H1 (cell line): ENCODE measurements around the gene GRM1. TPM values are rescaled to one million over a fixed set of nuclear protein-coding genes. Genes with fewer than 3 reads are reported as not detected.

Experiments used
- CTCF ChIA-PET: fragments of 300-600 bp; sonication (Branson Sonifier 250); formaldehyde crosslinking; loops from one replicate; lab custom pipeline; 2021; ENCODE audit not compliant: partially characterized antibody; lab: Charles Lee
- POLR2A ChIA-PET: fragments of 300-600 bp; sonication (Branson Sonifier 250); formaldehyde crosslinking; loops from one replicate; lab custom pipeline; 2021; ENCODE audit warnings: inconsistent platforms; ENCODE audit not compliant: partially characterized antibody; lab: Charles Lee
- DNase-seq, 2 experiments: peaks; one replicate each; pipeline versions ENCODE4 v3.0.0 to v3.0.0-alpha.2; 2010 to 2022; ENCODE audit warnings: low spot score in 2 of 2, low read depth in 1 of 2, mixed read lengths in 1 of 2
- FAIRE-seq: peaks from 2 replicates; lab custom pipeline; 2011; peaks lifted over from hg19 to GRCh38; lab: Jason Lieb, UNC
- H2AFZ ChIP-seq: 2 replicates; pipeline ENCODE4 v1.8.1; 2012; ENCODE audit warnings: low read length, inconsistent platforms
- H2AK5ac ChIP-seq: 2 replicates; pipeline ENCODE4 v1.6.1; 2013; ENCODE audit warnings: low read depth, low read length
- H2BK120ac ChIP-seq: replicated peaks from 2 replicates; pipeline ENCODE3; 2013; ENCODE audit warnings: low read depth, low read length, inconsistent platforms
- H2BK12ac ChIP-seq: 2 replicates; pipeline ENCODE4 v1.6.1; 2013; ENCODE audit warnings: low read depth, low read length
- H2BK15ac ChIP-seq: 2 replicates; pipeline ENCODE4 v1.6.1; 2013; ENCODE audit warnings: low read length
- H2BK20ac ChIP-seq: 2 replicates; pipeline ENCODE4 v1.6.1; 2013; ENCODE audit warnings: low read length
- H2BK5ac ChIP-seq: 2 replicates; pipeline ENCODE4 v1.6.1; 2013; ENCODE audit warnings: low read depth, low read length
- H3K14ac ChIP-seq: 2 replicates; pipeline ENCODE4 v1.6.1; 2013; ENCODE audit warnings: inconsistent platforms; ENCODE audit not compliant: insufficient read length
- H3K18ac ChIP-seq: 2 replicates; pipeline ENCODE4 v1.6.1; 2013; ENCODE audit warnings: low read length; ENCODE audit errors: extremely low read depth
- H3K23ac ChIP-seq: 2 replicates; pipeline ENCODE4 v1.6.1; 2013; ENCODE audit warnings: inconsistent platforms; ENCODE audit not compliant: insufficient read length
- H3K23me2 ChIP-seq: 2 replicates; pipeline ENCODE4 v1.6.1; 2013; ENCODE audit warnings: low read depth, low read length
- H3K27ac ChIP-seq: 2 replicates; pipeline ENCODE4 v1.6.1; 2011; ENCODE audit warnings: low read depth, low read length, inconsistent platforms
- H3K27me3 ChIP-seq, 4 experiments: replicated peaks in 1 of 4; 1 replicate in 1 of 4; 2 replicates in 3 of 4; pipeline versions ENCODE4 v1.6.1 to v1.8.1; 2011 to 2013; ENCODE audit warnings: low read length in 3 of 4, mild to moderate bottlenecking in 3 of 4, inconsistent platforms in 2 of 4, mixed read lengths in 2 of 4, moderate library complexity in 1 of 4; ENCODE audit not compliant: control insufficient read depth in 3 of 4, insufficient read depth in 3 of 4; ENCODE audit errors: extremely low read depth in 1 of 4
- H3K36me3 ChIP-seq, 4 experiments: 2 replicates each; pipeline versions ENCODE4 v1.6.1 to v1.8.1; 2011 to 2013; ENCODE audit warnings: mild to moderate bottlenecking in 4 of 4, low read length in 3 of 4, moderate library complexity in 2 of 4, control low read depth in 1 of 4, inconsistent platforms in 1 of 4; ENCODE audit not compliant: insufficient read depth in 4 of 4, control insufficient read depth in 2 of 4
- H3K4ac ChIP-seq: replicated peaks from 2 replicates; pipeline ENCODE3; 2013; ENCODE audit warnings: low read length, low read depth, mixed read lengths, inconsistent platforms; ENCODE audit not compliant: insufficient read length
- H3K4me1 ChIP-seq, 4 experiments: replicated peaks in 1 of 4; 1 replicate in 1 of 4; 2 replicates in 3 of 4; pipeline versions ENCODE4 v1.6.1 to v1.8.1; 2011 to 2013; ENCODE audit warnings: low read length in 3 of 4, inconsistent platforms in 2 of 4, mixed read lengths in 1 of 4; ENCODE audit not compliant: insufficient read depth in 4 of 4, control insufficient read depth in 3 of 4
- H3K4me2 ChIP-seq, 2 experiments: 2 replicates each; pipeline versions ENCODE4 v1.6.1 to v1.8.1; 2011 to 2013; ENCODE audit warnings: low read depth in 2 of 2, low read length in 2 of 2, control low read depth in 1 of 2, inconsistent platforms in 1 of 2, mild to moderate bottlenecking in 1 of 2; ENCODE audit not compliant: insufficient read depth in 1 of 2
- H3K4me3 ChIP-seq, 4 experiments: fragments of 200-600, 300-600 bp in 1 of 4; sonication (generic), shearing (Covaris generic), sonication (Bioruptor Twin) in 1 of 4; 2 replicates each; pipeline versions ENCODE4 v1.5.1 to v1.8.1; 2011 to 2016; ENCODE audit warnings: low read length in 4 of 4, low read depth in 3 of 4, control low read depth in 2 of 4, inconsistent platforms in 2 of 4, mild to moderate bottlenecking in 2 of 4, mixed read lengths in 1 of 4, moderate library complexity in 1 of 4; ENCODE audit not compliant: insufficient read depth in 2 of 4; ENCODE audit errors: extremely low read depth in 1 of 4
- H3K56ac ChIP-seq: replicated peaks from 2 replicates; pipeline ENCODE3; 2013; ENCODE audit warnings: low read depth, mild to moderate bottlenecking, mixed read lengths, low read length, inconsistent platforms; ENCODE audit not compliant: insufficient read length
- H3K79me1 ChIP-seq: 2 replicates; pipeline ENCODE4 v1.6.1; 2013; ENCODE audit warnings: low read depth, low read length, control low read depth
- H3K79me2 ChIP-seq, 2 experiments: 2 replicates each; pipeline versions ENCODE4 v1.6.1 to v1.8.1; 2012 to 2013; ENCODE audit warnings: low read length in 2 of 2, mild to moderate bottlenecking in 2 of 2, inconsistent platforms in 1 of 2; ENCODE audit not compliant: insufficient read depth in 2 of 2, control insufficient read depth in 1 of 2
- H3K9ac ChIP-seq, 4 experiments: replicated peaks in 1 of 4; 1 replicate in 1 of 4; 2 replicates in 3 of 4; pipeline versions ENCODE4 v1.6.1 to v1.8.1; 2011 to 2013; ENCODE audit warnings: low read depth in 3 of 4, low read length in 3 of 4, control low read depth in 2 of 4, mild to moderate bottlenecking in 2 of 4, moderate library complexity in 2 of 4, inconsistent platforms in 1 of 4; ENCODE audit errors: extremely low read depth in 1 of 4
- H3K9me3 ChIP-seq, 2 experiments: 2 replicates each; pipeline versions ENCODE4 v1.6.1 to v1.8.1; 2012 to 2013; ENCODE audit warnings: mild to moderate bottlenecking in 2 of 2, moderate library complexity in 2 of 2, control low read depth in 1 of 2, inconsistent platforms in 1 of 2, low read depth in 1 of 2, low read length in 1 of 2, mixed read lengths in 1 of 2; ENCODE audit not compliant: insufficient read depth in 2 of 2
- H4K20me1 ChIP-seq, 2 experiments: replicated peaks in 1 of 2; 2 replicates each; pipeline versions ENCODE3 to v1.8.1; 2011 to 2013; ENCODE audit warnings: inconsistent platforms in 2 of 2, low read length in 2 of 2, mild to moderate bottlenecking in 1 of 2; ENCODE audit not compliant: insufficient read depth in 2 of 2, control insufficient read depth in 1 of 2
- H4K5ac ChIP-seq: 2 replicates; pipeline ENCODE4 v1.6.1; 2013; ENCODE audit warnings: low read length, low read depth, mixed read lengths, inconsistent platforms; ENCODE audit not compliant: insufficient read length
- H4K8ac ChIP-seq: 2 replicates; pipeline ENCODE4 v1.8.0; 2013; ENCODE audit warnings: mild to moderate bottlenecking, moderate library complexity, low read length, inconsistent platforms; ENCODE audit not compliant: insufficient read depth; ENCODE audit errors: extremely low read depth
- H4K91ac ChIP-seq: replicated peaks from 2 replicates; pipeline ENCODE3; 2013; ENCODE audit warnings: low read length, mixed read lengths, inconsistent platforms; ENCODE audit not compliant: insufficient read length
- BACH1 ChIP-seq: IDR thresholded peaks from 2 replicates; pipeline ENCODE4 v1.6.1; 2012; ENCODE audit warnings: low read length, improper control_type of control experiment
- CHD2 ChIP-seq: IDR thresholded peaks from 2 replicates; pipeline ENCODE4 v1.6.1; 2012; ENCODE audit warnings: low read length, improper control_type of control experiment
- CTBP2 ChIP-seq: IDR thresholded peaks from 2 replicates; pipeline ENCODE4 v1.7.0; 2011; ENCODE audit warnings: borderline replicate concordance, mild to moderate bottlenecking, moderate library complexity, mixed read lengths, low read length; ENCODE audit not compliant: insufficient read depth, insufficient read length
- EGR1 ChIP-seq: IDR thresholded peaks from 2 replicates; pipeline ENCODE4 v1.6.1; 2011; ENCODE audit warnings: low read depth, low read length, borderline replicate concordance
- EP300 ChIP-seq, 2 experiments: IDR thresholded peaks; 1 replicate in 1 of 2; 2 replicates in 1 of 2; pipeline ENCODE4 v1.6.1; 2011 to 2012; ENCODE audit warnings: low read depth in 2 of 2, low read length in 2 of 2, mild to moderate bottlenecking in 2 of 2, borderline replicate concordance in 1 of 2, inconsistent platforms in 1 of 2, moderate library complexity in 1 of 2
- GTF2F1 ChIP-seq: IDR thresholded peaks from 2 replicates; pipeline ENCODE4 v1.6.1; 2012; ENCODE audit warnings: low read depth, low read length, improper control_type of control experiment, borderline replicate concordance
- JUND ChIP-seq: IDR thresholded peaks from 2 replicates; pipeline ENCODE4 v1.6.1; 2011; ENCODE audit warnings: mild to moderate bottlenecking, improper control_type of control experiment, low read length
- KDM1A ChIP-seq: fragments of 200-600, 300-600 bp; sonication (generic); IDR thresholded peaks from 2 replicates; pipeline ENCODE4 v1.7.1; 2016; ENCODE audit warnings: mild to moderate bottlenecking, low read length, borderline replicate concordance
- PHF8 ChIP-seq: fragments of 200-600 bp; sonication (generic); conservative IDR thresholded peaks from 2 replicates; pipeline ENCODE4 v1.7.1; 2012; ENCODE audit warnings: low read depth, mild to moderate bottlenecking, inconsistent platforms, low read length, moderate library complexity
- POLR2AphosphoS5 ChIP-seq: IDR thresholded peaks from 2 replicates; pipeline ENCODE4 v1.6.1; 2011; ENCODE audit warnings: low read depth, low read length
- RFX5 ChIP-seq: IDR thresholded peaks from 2 replicates; pipeline ENCODE4 v1.6.1; 2011; ENCODE audit warnings: low read depth, low read length, improper control_type of control experiment, borderline replicate concordance
- SIN3A ChIP-seq, 2 experiments: IDR thresholded peaks in 1 of 2; conservative IDR thresholded peaks in 1 of 2; 2 replicates each; pipeline ENCODE4 v1.6.1; 2011 to 2012; ENCODE audit warnings: low read length in 2 of 2, improper control_type of control experiment in 1 of 2, low read depth in 1 of 2, mild to moderate bottlenecking in 1 of 2
- SIRT6 ChIP-seq: IDR thresholded peaks from one replicate; pipeline ENCODE4 v1.7.1; 2012; ENCODE audit warnings: low read length, inconsistent platforms
- SIX5 ChIP-seq: IDR thresholded peaks from 2 replicates; pipeline ENCODE4 v1.6.1; 2011; ENCODE audit warnings: mild to moderate bottlenecking, low read depth, low read length
- SP2 ChIP-seq: IDR thresholded peaks from 2 replicates; pipeline ENCODE4 v1.6.1; 2012; ENCODE audit warnings: mild to moderate bottlenecking, low read length, inconsistent platforms
- TAF7 ChIP-seq: optimal IDR thresholded peaks from 2 replicates; pipeline ENCODE3; 2011; ENCODE audit warnings: low read depth, mild to moderate bottlenecking, inconsistent platforms, low read length, moderate library complexity, borderline replicate concordance
- WGBS, 2 experiments: shearing (Covaris generic) in 1 of 2; methylation state at CpG; one replicate each; pipeline versions ENCODE4 v1.1.6 to v1.1.7; 2013 to 2015; ENCODE audit warnings: low lambda C conversion rate in 2 of 2, mixed read lengths in 2 of 2, inconsistent platforms in 1 of 2, low coverage in 1 of 2, missing lambda C conversion rate in 1 of 2; ENCODE audit not compliant: insufficient replicate concordance in 2 of 2, insufficient coverage in 1 of 2, insufficient read length in 1 of 2; ENCODE audit errors: extremely low coverage in 1 of 2, missing lambda C conversion rate in 1 of 2; 5-methylcytosine and 5-hydroxymethylcytosine counted together
- polyA plus RNA-seq, 7 experiments: library from polyadenylated mRNA; depleted of rRNA in 3 of 7; stranded (reverse) in 5 of 7; unstranded in 2 of 7; fragments of >200 nt in 5 of 7; fragments of 200-250 nt in 2 of 7; gene quantifications; 1 replicate in 5 of 7; 2 replicates in 1 of 7; 4 replicates in 1 of 7; pipeline versions ENCODE4 v1.2.1 to v1.2.3, GENCODE V29; 2011 to 2013; ENCODE audit warnings: missing spikeins in 2 of 7, mixed read lengths in 2 of 7
- total RNA-seq: library from RNA; stranded (reverse); fragmentation: NEBNext Ultra II Directional; extraction: Animal tissue kit (Norgen Biotek cat#: 25700); gene quantifications from 2 replicates; pipeline ENCODE4 v1.2.1, GENCODE V29; 2021

Gene GRM1
- total and polyA plus RNA-seq, 2 of the 8 experiments (the other 6 are each of a cell fraction or from before 2014, with no cell fraction given) = 0.15 to 1.3 TPM

- TF ChIP-seq TAF7 (no peak), BACH1 (no peak), POLR2AphosphoS5 (no peak), PHF8 (no peak), SP2 (no peak), RFX5 (no peak), CTBP2 (no peak), KDM1A (no peak), JUND (no peak), EGR1 (no peak), SIRT6 (no peak), SIX5 (no peak), CHD2 (no peak), EP300 (IDR thresholded peaks at IDR 0.05; ENCODE audit: borderline replicate concordance in 1 of 2, low read depth in 2 of 2, low read length in 2 of 2) (no peak), GTF2F1 (no peak), SIN3A (conservative IDR thresholded peaks at IDR 0.05 in 1 of 2, IDR thresholded peaks at IDR 0.05 in 1 of 2; ENCODE audit: low read depth in 1 of 2, low read length in 2 of 2) (no peak)
- TF ChIP-seq, all 59 proteins: peak for 0
- no peaks in the 10 kb centered on the region for H3K27me3 ChIP-seq
- H2AFZ ChIP-seq = no peak overlapping the region
- no peak overlapping the region for H4K91ac ChIP-seq
- no peak overlapping the region for H3K27ac ChIP-seq
- H2BK120ac ChIP-seq = no peak overlapping the region
- H3K23me2 ChIP-seq = 0 out of 2 replicates have a peak, but pooled peaks cover 2% of the 10 kb centered on the region
- no peak overlapping the region for H3K9ac ChIP-seq
- no peaks in the 10 kb centered on the region for H3K79me2 ChIP-seq
- H4K5ac ChIP-seq = no peak overlapping the region
- no peaks in the 10 kb centered on the region for H3K4me1 ChIP-seq
- H4K20me1 ChIP-seq = no peaks in the 10 kb centered on the region
- no peak overlapping the region for H2BK15ac ChIP-seq
- no peak overlapping the region for H3K4me2 ChIP-seq
- ChIA-PET CTCF (no interaction called here), POLR2A (no interaction called here)
- WGBS, 2 experiments = 91% methylated on average over 2 of the region's 2 CpGs; no CpG with 5 or more reads in 1 of the 2 experiments
- H4K8ac ChIP-seq = no peak overlapping the region
- DNase-seq (no peak), FAIRE-seq (no peak)
- no peak overlapping the region for H3K14ac ChIP-seq
- no peak overlapping the region for H3K56ac ChIP-seq
- H3K18ac ChIP-seq = no peak overlapping the region
- H3K36me3 ChIP-seq = no peaks in the 10 kb centered on the region
- no peak overlapping the region for H2AK5ac ChIP-seq
- H3K9me3 ChIP-seq = no peaks in the 10 kb centered on the region
- H2BK12ac ChIP-seq = no peak overlapping the region
- no peak overlapping the region for H3K23ac ChIP-seq
- no peak overlapping the region for H2BK20ac ChIP-seq
- H3K4me3 ChIP-seq = no peak overlapping the region
- no peak overlapping the region for H2BK5ac ChIP-seq
- H3K79me1 ChIP-seq = no peaks in the 10 kb centered on the region
- no peak overlapping the region for H3K4ac ChIP-seq
Measured at GRCh38 chr6:146071781-146072180, 42.9 kb downstream of the GRM1 start.
